Measurements from ENCODE around the gene ASH1L.

DNA sequence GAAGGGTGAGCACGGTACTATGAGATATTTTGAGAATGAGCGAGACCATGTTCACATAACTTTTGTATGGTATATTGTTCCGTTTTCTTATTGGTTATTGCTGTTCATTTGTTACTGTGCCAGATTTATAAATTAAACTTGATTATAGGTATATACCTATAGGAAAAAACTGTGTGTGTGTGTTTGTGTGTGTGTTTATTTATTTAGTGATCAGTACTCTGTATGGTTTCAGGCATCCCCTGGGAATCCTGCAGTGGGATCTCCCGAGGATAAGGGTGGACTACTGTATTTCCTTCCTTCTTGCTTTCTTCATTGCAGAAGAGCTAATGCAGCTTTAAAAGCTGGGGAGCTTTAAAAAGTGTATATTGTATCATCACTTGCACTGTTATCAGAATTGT is 8.0 kb upstream of the ASH1L start:
- TF ChIP-seq, protein P1, sequence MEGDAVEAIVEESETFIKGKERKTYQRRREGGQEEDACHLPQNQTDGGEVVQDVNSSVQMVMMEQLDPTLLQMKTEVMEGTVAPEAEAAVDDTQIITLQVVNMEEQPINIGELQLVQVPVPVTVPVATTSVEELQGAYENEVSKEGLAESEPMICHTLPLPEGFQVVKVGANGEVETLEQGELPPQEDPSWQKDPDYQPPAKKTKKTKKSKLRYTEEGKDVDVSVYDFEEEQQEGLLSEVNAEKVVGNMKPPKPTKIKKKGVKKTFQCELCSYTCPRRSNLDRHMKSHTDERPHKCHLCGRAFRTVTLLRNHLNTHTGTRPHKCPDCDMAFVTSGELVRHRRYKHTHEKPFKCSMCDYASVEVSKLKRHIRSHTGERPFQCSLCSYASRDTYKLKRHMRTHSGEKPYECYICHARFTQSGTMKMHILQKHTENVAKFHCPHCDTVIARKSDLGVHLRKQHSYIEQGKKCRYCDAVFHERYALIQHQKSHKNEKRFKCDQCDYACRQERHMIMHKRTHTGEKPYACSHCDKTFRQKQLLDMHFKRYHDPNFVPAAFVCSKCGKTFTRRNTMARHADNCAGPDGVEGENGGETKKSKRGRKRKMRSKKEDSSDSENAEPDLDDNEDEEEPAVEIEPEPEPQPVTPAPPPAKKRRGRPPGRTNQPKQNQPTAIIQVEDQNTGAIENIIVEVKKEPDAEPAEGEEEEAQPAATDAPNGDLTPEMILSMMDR (conservative IDR thresholded peaks at IDR 0.05; ENCODE audit: low read depth in 2 of 2), result no peak
- TF ChIP-seq POLR2AphosphoS5 (IDR thresholded peaks at IDR 0.05; ENCODE audit: low read depth) (no peak), EZH2 (IDR thresholded peaks at IDR 0.05; ENCODE audit: low read depth, unreplicated experiment) (no peak), ETS1 (IDR thresholded peaks at IDR 0.05) (no peak), JUNB (IDR thresholded peaks at IDR 0.05; ENCODE audit: unreplicated experiment) (no peak)

All from GM23338 (cell line).